Measurements from ENCODE around the gene PRAMEF5.
"Not testable (repeated sequence)": the region's sequence is repeated elsewhere in the genome, so short reads cannot be mapped to it uniquely, and the experiment has no call there.

PRAMEF5 gene

DNA sequence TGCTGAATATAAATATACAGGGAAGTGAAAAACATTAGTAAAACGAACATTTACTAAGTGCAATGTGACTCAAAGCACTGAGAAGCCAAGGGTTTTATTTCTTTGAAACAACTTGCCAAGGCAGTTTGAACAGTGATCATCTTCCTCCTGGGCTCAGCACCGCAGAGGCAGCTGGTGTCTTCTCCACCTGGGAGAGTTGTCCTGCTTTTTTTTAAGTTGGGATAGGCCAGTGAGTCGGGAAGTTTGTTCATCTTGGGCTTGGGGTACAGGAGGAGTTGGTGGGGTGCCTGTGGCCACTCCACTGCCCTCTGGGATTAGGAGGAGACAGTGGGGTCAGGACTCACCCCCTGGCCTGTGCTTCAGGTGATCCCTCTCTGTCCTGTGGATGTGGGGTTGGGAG lies 35.0 kb downstream of the PRAMEF5 start:
- not testable (repeated sequence) for H3K36me3 ChIP-seq (ENCODE audit: control insufficient read depth, insufficient read depth, low read length); H3K9me3 ChIP-seq (ENCODE audit: control insufficient read depth, insufficient read depth, low read length); H3K9ac ChIP-seq (ENCODE audit: low read depth, low read length)

DNA sequence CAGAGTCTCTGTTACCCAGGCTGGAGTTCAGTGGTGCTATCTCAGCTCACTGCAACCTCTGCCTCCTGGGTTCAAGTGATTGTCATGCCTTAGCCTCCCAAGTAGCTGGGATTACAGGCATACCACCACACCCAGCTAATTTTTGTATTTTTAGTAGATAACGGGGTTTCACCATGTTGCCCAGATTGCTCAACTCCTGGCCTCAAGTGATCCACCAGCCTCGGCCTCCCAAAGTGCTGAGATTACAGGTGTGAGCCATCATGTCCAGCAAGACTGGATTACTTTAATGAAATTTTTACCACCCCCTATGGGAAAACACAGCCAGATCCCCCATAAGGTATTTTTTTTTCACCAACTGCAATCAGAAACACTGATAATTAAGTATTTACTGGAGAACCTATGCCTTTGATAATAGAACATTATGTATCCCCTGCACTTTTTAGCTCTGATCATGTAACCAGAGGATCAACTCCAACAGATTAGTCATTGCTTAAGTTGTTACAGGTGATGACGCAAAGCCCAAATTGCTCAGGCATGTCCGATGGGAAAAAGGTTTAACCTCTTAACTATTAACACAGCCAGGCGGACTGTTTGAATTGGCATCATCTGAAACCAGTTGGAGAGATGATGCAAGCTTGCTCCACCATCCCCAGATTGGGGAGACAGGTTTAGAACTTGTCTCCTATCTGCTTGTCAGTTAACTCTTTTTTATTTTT lies 43.4 kb downstream of the PRAMEF5 start:
- H3K4me3 ChIP-seq (ENCODE audit: low read depth, low read length); H3K36me3 ChIP-seq (ENCODE audit: control insufficient read depth, insufficient read depth, low read length): not testable (repeated sequence)

More for the DNA sequence above, 35.0 kb downstream of the PRAMEF5 start:
- H3K4me3 ChIP-seq (ENCODE audit: low read depth, low read length); H3K4me1 ChIP-seq (ENCODE audit: control insufficient read depth, insufficient read depth, low read length); H3K27me3 ChIP-seq (ENCODE audit: control insufficient read depth, insufficient read depth, low read length): not testable (repeated sequence)

GRCh38 chr1:13298699-13299098 lies 44.7 kb downstream of the PRAMEF5 start:
- not testable (repeated sequence) for H3K4me1 ChIP-seq (ENCODE audit: control insufficient read depth, insufficient read depth, low read length); H3K9me3 ChIP-seq (ENCODE audit: control insufficient read depth, insufficient read depth, low read length); H3K4me3 ChIP-seq (ENCODE audit: low read depth, low read length); H3K9ac ChIP-seq (ENCODE audit: low read depth, low read length); H3K27me3 ChIP-seq (ENCODE audit: control insufficient read depth, insufficient read depth, low read length); H3K36me3 ChIP-seq (ENCODE audit: control insufficient read depth, insufficient read depth, low read length)

More for the DNA sequence above, 43.4 kb downstream of the PRAMEF5 start:
- H3K27me3 ChIP-seq (ENCODE audit: control insufficient read depth, insufficient read depth, low read length); H3K9me3 ChIP-seq (ENCODE audit: control insufficient read depth, insufficient read depth, low read length); H3K9ac ChIP-seq (ENCODE audit: low read depth, low read length); H3K4me1 ChIP-seq (ENCODE audit: control insufficient read depth, insufficient read depth, low read length): not testable (repeated sequence)

- H3K9me3 ChIP-seq (ENCODE audit: control insufficient read depth, insufficient read depth, low read length); H3K27me3 ChIP-seq (ENCODE audit: control insufficient read depth, insufficient read depth, low read length); H3K4me1 ChIP-seq (ENCODE audit: control insufficient read depth, insufficient read depth, low read length); H3K36me3 ChIP-seq (ENCODE audit: control insufficient read depth, insufficient read depth, low read length); H3K9ac ChIP-seq (ENCODE audit: low read depth, low read length); H3K4me3 ChIP-seq (ENCODE audit: low read depth, low read length): not testable (repeated sequence)
Observed at GRCh38 chr1:13302197-13302596, 48.2 kb downstream of the PRAMEF5 start.

- not testable (repeated sequence) for H3K27me3 ChIP-seq (ENCODE audit: control insufficient read depth, insufficient read depth, low read length)
Observed at GRCh38 chr1:13303239-13303638, 49.2 kb downstream of the PRAMEF5 start, which contains the start of gene PRAMEF33. Gene PRAMEF33 (plus strand): TSS chr1:13303539. CDS start chr1:13305955, 2,416 bp downstream.

More at GRCh38 chr1:13303239-13303638, 49.2 kb downstream of the PRAMEF5 start, which contains the start of gene PRAMEF33:
- not testable (repeated sequence) for H3K9me3 ChIP-seq (ENCODE audit: control insufficient read depth, insufficient read depth, low read length); H3K4me3 ChIP-seq (ENCODE audit: low read depth, low read length); H3K9ac ChIP-seq (ENCODE audit: low read depth, low read length); H3K36me3 ChIP-seq (ENCODE audit: control insufficient read depth, insufficient read depth, low read length); H3K4me1 ChIP-seq (ENCODE audit: control insufficient read depth, insufficient read depth, low read length)

Data from iPS-15b (cell line).